K562 (cell line): Measurements from ENCODE around the gene LDLR. TPM values are rescaled to one million over a fixed set of nuclear protein-coding genes. Genes with fewer than 3 reads are reported as not detected.

ENCODE experiments used
- polyA plus RNA-seq, 8 experiments: library from polyadenylated mRNA; depleted of rRNA in 4 of 8; stranded (reverse) in 5 of 8; unstranded in 3 of 8; fragments of >200 nt; fragmentation: Nextera tagmentation in 2 of 8; fragmentation: Illumina TruSeq in 1 of 8; extraction: Ambion mirVana in 2 of 8; extraction: Trizol in 1 of 8; gene quantifications; 2 replicates each; pipeline versions ENCODE4 v1.2.1 to v1.2.3, GENCODE V29; 2011 to 2014; ENCODE audit warnings: inconsistent platforms in 1 of 8, missing spikeins in 1 of 8
- total RNA-seq, 7 experiments: library from RNA; depleted of rRNA in 6 of 7; stranded (reverse); fragments of >200 nt in 6 of 7; fragmentation: Illumina TruSeq in 2 of 7; extraction: Trizol in 2 of 7; gene quantifications; 2 replicates each; pipeline versions ENCODE4 v1.2.1 to v1.2.3, GENCODE V29; 2011 to 2021; ENCODE audit warnings: low replicate concordance in 1 of 7
- TF ChIP-seq, protein P1 (sequence below): fragments of 250-450 bp; sonication (Bioruptor Pico); IDR thresholded peaks from 2 replicates; pipeline ENCODE4 v1.4.0; 2020
- TF ChIP-seq, protein P2 (sequence below), 2 experiments: IDR thresholded peaks in 1 of 2; conservative IDR thresholded peaks in 1 of 2; 2 replicates each; pipeline ENCODE4 v1.6.1; 2016; ENCODE audit warnings: low read depth in 2 of 2, mild to moderate bottlenecking in 1 of 2, missing compliant biosample characterization in 1 of 2, missing genetic modification characterization in 1 of 2, moderate library complexity in 1 of 2

The LDLR gene
- total and polyA plus RNA-seq, 9 of the 15 experiments (the other 6 are each of a cell fraction or from before 2014, with no cell fraction given) = 19.9 to 114 (median 56.3) TPM

DNA sequence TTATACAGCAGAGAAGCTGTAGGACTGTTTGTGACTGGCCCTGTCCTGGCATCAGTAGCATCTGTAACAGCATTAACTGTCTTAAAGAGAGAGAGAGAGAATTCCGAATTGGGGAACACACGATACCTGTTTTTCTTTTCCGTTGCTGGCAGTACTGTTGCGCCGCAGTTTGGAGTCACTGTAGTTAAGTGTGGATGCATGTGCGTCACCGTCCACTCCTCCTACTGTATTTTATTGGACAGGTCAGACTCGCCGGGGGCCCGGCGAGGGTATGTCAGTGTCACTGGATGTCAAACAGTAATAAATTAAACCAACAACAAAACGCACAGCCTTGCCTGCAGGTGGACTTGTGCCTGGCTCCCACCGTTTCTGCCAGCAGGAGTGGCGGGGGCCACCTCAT lies 27.3 kb upstream of the LDLR start (continued):
- TF ChIP-seq, protein P1, sequence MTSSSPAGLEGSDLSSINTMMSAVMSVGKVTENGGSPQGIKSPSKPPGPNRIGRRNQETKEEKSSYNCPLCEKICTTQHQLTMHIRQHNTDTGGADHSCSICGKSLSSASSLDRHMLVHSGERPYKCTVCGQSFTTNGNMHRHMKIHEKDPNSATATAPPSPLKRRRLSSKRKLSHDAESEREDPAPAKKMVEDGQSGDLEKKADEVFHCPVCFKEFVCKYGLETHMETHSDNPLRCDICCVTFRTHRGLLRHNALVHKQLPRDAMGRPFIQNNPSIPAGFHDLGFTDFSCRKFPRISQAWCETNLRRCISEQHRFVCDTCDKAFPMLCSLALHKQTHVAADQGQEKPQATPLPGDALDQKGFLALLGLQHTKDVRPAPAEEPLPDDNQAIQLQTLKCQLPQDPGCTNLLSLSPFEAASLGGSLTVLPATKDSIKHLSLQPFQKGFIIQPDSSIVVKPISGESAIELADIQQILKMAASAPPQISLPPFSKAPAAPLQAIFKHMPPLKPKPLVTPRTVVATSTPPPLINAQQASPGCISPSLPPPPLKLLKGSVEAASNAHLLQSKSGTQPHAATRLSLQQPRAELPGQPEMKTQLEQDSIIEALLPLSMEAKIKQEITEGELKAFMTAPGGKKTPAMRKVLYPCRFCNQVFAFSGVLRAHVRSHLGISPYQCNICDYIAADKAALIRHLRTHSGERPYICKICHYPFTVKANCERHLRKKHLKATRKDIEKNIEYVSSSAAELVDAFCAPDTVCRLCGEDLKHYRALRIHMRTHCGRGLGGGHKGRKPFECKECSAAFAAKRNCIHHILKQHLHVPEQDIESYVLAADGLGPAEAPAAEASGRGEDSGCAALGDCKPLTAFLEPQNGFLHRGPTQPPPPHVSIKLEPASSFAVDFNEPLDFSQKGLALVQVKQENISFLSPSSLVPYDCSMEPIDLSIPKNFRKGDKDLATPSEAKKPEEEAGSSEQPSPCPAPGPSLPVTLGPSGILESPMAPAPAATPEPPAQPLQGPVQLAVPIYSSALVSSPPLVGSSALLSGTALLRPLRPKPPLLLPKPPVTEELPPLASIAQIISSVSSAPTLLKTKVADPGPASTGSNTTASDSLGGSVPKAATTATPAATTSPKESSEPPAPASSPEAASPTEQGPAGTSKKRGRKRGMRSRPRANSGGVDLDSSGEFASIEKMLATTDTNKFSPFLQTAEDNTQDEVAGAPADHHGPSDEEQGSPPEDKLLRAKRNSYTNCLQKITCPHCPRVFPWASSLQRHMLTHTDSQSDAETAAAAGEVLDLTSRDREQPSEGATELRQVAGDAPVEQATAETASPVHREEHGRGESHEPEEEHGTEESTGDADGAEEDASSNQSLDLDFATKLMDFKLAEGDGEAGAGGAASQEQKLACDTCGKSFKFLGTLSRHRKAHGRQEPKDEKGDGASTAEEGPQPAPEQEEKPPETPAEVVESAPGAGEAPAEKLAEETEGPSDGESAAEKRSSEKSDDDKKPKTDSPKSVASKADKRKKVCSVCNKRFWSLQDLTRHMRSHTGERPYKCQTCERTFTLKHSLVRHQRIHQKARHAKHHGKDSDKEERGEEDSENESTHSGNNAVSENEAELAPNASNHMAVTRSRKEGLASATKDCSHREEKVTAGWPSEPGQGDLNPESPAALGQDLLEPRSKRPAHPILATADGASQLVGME = no peak
- TF ChIP-seq, protein P2, sequence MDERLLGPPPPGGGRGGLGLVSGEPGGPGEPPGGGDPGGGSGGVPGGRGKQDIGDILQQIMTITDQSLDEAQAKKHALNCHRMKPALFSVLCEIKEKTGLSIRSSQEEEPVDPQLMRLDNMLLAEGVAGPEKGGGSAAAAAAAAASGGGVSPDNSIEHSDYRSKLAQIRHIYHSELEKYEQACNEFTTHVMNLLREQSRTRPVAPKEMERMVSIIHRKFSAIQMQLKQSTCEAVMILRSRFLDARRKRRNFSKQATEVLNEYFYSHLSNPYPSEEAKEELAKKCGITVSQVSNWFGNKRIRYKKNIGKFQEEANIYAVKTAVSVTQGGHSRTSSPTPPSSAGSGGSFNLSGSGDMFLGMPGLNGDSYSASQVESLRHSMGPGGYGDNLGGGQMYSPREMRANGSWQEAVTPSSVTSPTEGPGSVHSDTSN (CRISPR knock-in tag; IDR thresholded peaks at IDR 0.05; ENCODE audit: low read depth) = no peak
- TF ChIP-seq, protein P2 (tag; conservative IDR thresholded peaks at IDR 0.05; ENCODE audit: low read depth) = no peak
